OCI-LY1 (cell line): ENCODE measurements around the gene MAD1L1.

Source experiments
- H2AFZ ChIP-seq: fragments of 200-600 bp; sonication (generic), shearing (Covaris generic); 2 replicates; pipeline ENCODE4 v1.6.0; 2014; ENCODE audit warnings: antibody characterized with exemption, mild to moderate bottlenecking, low read length
- H3F3A ChIP-seq: fragments of 200-600 bp; sonication (generic), shearing (Covaris generic); 2 replicates; pipeline ENCODE4 v1.6.0; 2014; ENCODE audit warnings: mild to moderate bottlenecking, antibody characterized with exemption, low read length, moderate library complexity; ENCODE audit not compliant: insufficient read depth
- H3K27ac ChIP-seq: fragments of 200-600 bp; sonication (generic); 2 replicates; pipeline ENCODE4 v1.5.1; 2014; ENCODE audit warnings: low read length, mixed run types, mild to moderate bottlenecking, low read depth; ENCODE audit not compliant: poor library complexity, severe bottlenecking
- H3K27me3 ChIP-seq: fragments of 200-600 bp; sonication (generic); 2 replicates; pipeline ENCODE4 v1.6.0; 2014; ENCODE audit warnings: antibody characterized with exemption, mild to moderate bottlenecking, low read length, moderate library complexity; ENCODE audit not compliant: insufficient read depth
- H3K36me3 ChIP-seq: fragments of 200-600 bp; sonication (generic); 2 replicates; pipeline ENCODE4 v1.6.1; 2014; ENCODE audit warnings: mild to moderate bottlenecking, antibody characterized with exemption, low read length, moderate library complexity, mixed read lengths; ENCODE audit not compliant: insufficient read depth
- H3K4me1 ChIP-seq: fragments of 200-600 bp; sonication (generic); 2 replicates; pipeline ENCODE4 v1.5.1; 2014; ENCODE audit warnings: mild to moderate bottlenecking, low read length, moderate library complexity; ENCODE audit not compliant: insufficient read depth, severe bottlenecking
- H3K4me2 ChIP-seq: fragments of 200-600 bp; sonication (generic), shearing (Covaris generic); 2 replicates; pipeline ENCODE4 v1.6.1; 2014; ENCODE audit warnings: low read length
- H3K4me3 ChIP-seq: fragments of 200-600 bp; sonication (generic); 2 replicates; pipeline ENCODE4 v1.5.1; 2014; ENCODE audit warnings: low read length, low read depth, mild to moderate bottlenecking, mixed read lengths; ENCODE audit not compliant: poor library complexity, severe bottlenecking
- H3K79me2 ChIP-seq: fragments of 200-600 bp; shearing (Covaris generic); 2 replicates; pipeline ENCODE4 v1.6.1; 2016; ENCODE audit warnings: mixed run types, low read length, mixed read lengths; ENCODE audit not compliant: insufficient read depth
- H3K9ac ChIP-seq: fragments of 200-600 bp; sonication (generic), shearing (Covaris generic); 2 replicates; pipeline ENCODE4 v1.6.1; 2014; ENCODE audit warnings: mild to moderate bottlenecking, low read length, mixed read lengths
- H3K9me2 ChIP-seq: fragments of 200-600 bp; sonication (generic), shearing (Covaris generic); 2 replicates; pipeline ENCODE4 v1.6.1; 2014; ENCODE audit warnings: low read depth, mild to moderate bottlenecking, low read length, mixed read lengths
- H3K9me3 ChIP-seq: fragments of 200-600 bp; shearing (Covaris generic); 2 replicates; pipeline ENCODE4 v1.6.1; 2014; ENCODE audit warnings: low read length, mixed read lengths
- H4K20me1 ChIP-seq: fragments of 200-600 bp; sonication (generic), shearing (Covaris generic); 2 replicates; pipeline ENCODE4 v1.6.0; 2016; ENCODE audit warnings: mild to moderate bottlenecking, low read length; ENCODE audit not compliant: insufficient read depth
- EZH2 ChIP-seq: fragments of 200-600 bp; sonication (generic), shearing (Covaris generic); IDR thresholded peaks from 2 replicates; pipeline ENCODE4 v1.8.0; 2017; ENCODE audit warnings: borderline replicate concordance, mixed run types, mild to moderate bottlenecking, antibody characterized with exemption, low read length, moderate library complexity, mixed read lengths
- TF ChIP-seq, protein P1 (sequence below): fragments of 200-600 bp; sonication (generic), shearing (Covaris generic); IDR thresholded peaks from 2 replicates; pipeline ENCODE4 v1.5.1; 2017; ENCODE audit warnings: mild to moderate bottlenecking, antibody characterized with exemption, low read length, moderate library complexity, mixed read lengths

Gene MAD1L1

DNA sequence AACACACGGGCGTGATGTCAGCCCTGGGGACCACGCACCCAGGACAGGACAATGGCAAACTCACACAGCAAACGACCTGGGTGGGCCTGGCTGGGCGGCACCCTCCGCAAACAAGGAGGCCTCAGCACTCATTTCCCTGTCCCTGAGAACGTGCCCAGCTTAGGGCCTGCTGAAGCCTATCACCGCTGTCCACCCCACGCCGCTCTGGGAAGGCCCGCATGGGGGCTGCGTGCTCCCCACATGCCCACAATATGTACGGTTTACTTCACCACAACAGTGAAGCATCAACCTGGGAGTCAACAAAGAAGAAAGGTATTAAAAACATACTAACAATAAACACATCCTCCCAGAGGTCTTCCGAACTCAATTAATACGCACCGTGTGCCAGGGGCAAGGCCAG, 12.2 kb downstream of the MAD1L1 start:
- Histone ChIP-seq H3K9ac (no peak overlapping the region), H2AFZ (no peak overlapping the region), H3F3A (no peaks in the 10 kb centered on the region), H3K9me3 (no peaks in the 10 kb centered on the region), H3K27ac (no peak overlapping the region), H3K4me1 (no peaks in the 10 kb centered on the region), H3K4me2 (no peak overlapping the region), H3K4me3 (no peak overlapping the region), H3K9me2 (no peaks in the 10 kb centered on the region), H3K27me3 (no peaks in the 10 kb centered on the region), H3K79me2 (no peaks in the 10 kb centered on the region), H4K20me1 (no peaks in the 10 kb centered on the region), H3K36me3 (peaks cover 75% of the 10 kb centered on the region)
- TF ChIP-seq, protein P1, sequence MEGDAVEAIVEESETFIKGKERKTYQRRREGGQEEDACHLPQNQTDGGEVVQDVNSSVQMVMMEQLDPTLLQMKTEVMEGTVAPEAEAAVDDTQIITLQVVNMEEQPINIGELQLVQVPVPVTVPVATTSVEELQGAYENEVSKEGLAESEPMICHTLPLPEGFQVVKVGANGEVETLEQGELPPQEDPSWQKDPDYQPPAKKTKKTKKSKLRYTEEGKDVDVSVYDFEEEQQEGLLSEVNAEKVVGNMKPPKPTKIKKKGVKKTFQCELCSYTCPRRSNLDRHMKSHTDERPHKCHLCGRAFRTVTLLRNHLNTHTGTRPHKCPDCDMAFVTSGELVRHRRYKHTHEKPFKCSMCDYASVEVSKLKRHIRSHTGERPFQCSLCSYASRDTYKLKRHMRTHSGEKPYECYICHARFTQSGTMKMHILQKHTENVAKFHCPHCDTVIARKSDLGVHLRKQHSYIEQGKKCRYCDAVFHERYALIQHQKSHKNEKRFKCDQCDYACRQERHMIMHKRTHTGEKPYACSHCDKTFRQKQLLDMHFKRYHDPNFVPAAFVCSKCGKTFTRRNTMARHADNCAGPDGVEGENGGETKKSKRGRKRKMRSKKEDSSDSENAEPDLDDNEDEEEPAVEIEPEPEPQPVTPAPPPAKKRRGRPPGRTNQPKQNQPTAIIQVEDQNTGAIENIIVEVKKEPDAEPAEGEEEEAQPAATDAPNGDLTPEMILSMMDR, result no peak
- TF ChIP-seq EZH2, result no peak

DNA sequence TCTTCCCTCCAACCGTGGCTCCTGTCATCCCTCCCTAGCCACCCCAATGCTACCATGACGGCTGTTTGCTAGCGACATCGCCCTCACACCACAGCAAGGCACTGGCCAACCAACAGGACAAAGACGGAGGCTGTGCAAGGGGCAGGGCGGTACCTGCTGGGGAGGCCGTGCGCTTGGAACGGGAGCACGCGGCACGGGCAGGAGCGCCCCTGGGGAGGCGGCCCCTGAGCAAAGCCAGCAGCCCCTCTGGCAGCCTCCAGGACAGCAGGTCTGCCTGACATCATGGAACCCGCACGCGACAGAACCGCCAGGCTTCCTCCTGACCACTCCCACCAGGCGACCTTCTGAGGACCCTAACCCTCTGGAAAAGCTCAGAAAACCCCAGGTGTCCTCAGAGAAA, 12.7 kb downstream of the MAD1L1 start:
- peaks cover 73% of the 10 kb centered on the region for H3K36me3 ChIP-seq
- no peaks in the 10 kb centered on the region for H4K20me1 ChIP-seq
- no peak overlapping the region for H3K27ac ChIP-seq
- no peak overlapping the region for H2AFZ ChIP-seq
- no peaks in the 10 kb centered on the region for H3K4me1 ChIP-seq
- no peak overlapping the region for H3K4me2 ChIP-seq
- no peaks in the 10 kb centered on the region for H3F3A ChIP-seq
- no peaks in the 10 kb centered on the region for H3K9me2 ChIP-seq
- no peaks in the 10 kb centered on the region for H3K27me3 ChIP-seq
- H3K9me3 ChIP-seq, result no peaks in the 10 kb centered on the region
- no peak overlapping the region for H3K9ac ChIP-seq
- H3K4me3 ChIP-seq, result no peak overlapping the region
- no peak for TF ChIP-seq EZH2
- TF ChIP-seq, protein P1, result no peak
- no peaks in the 10 kb centered on the region for H3K79me2 ChIP-seq

DNA sequence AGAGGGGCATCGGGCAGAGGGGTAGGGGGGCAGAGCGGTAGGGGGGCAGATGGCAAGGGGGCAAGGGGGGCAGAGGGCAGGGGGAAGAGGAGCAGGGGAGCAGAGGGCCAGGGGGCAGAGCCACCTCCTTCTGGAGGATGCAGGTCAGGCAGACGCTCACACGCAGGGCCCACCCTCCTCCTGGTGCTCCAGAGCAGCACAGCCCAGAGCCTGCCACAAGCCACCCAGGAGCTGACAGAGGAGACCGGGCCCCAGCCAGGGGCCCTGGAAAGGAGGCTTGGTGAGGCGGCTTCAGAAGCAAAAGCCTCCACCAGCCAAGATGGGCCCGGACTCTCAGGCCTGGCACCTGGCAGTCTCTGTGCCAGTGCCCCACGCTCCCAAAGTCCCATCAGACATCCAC, 13.1 kb downstream of the MAD1L1 start:
- Histone ChIP-seq H2AFZ (no peak overlapping the region), H3K79me2 (no peaks in the 10 kb centered on the region), H3K27me3 (no peaks in the 10 kb centered on the region), H3K9me2 (no peaks in the 10 kb centered on the region), H3F3A (no peaks in the 10 kb centered on the region), H3K4me3 (no peak overlapping the region), H3K9me3 (no peaks in the 10 kb centered on the region), H3K4me1 (no peaks in the 10 kb centered on the region), H3K4me2 (no peak overlapping the region), H4K20me1 (no peaks in the 10 kb centered on the region), H3K27ac (no peak overlapping the region), H3K36me3 (peaks cover 73% of the 10 kb centered on the region), H3K9ac (no peak overlapping the region)
- TF ChIP-seq, protein P1, result no peak
- TF ChIP-seq EZH2, result no peak
